ENCODE data around the gene IFITM1. TPM values are rescaled to one million over a fixed set of nuclear protein-coding genes. Genes with fewer than 3 reads are reported as not detected.
"Not testable (repeated sequence)": the region's sequence is repeated elsewhere in the genome, so short reads cannot be mapped to it uniquely, and the experiment has no call there.

Gene IFITM1
- polyA plus RNA-seq, 3 donors, result 26.0 to 49.5 (median 36.3) TPM

GRCh38 chr11:328012-328411 lies 14.2 kb downstream of the IFITM1 start:
- H4K20me1 ChIP-seq (ENCODE audit: insufficient read depth, low read length), result no peaks in the 10 kb centered on the region
- H3K4me3 ChIP-seq (replicated peaks in 1 of 3; ENCODE audit: low read depth in 2 of 3, low read length in 3 of 3), result no peak overlapping the region
- no peak overlapping the region for H3K9ac ChIP-seq (ENCODE audit: insufficient read depth, low read length, poor library complexity, severe bottlenecking)
- peaks cover 28 to 49% of the 10 kb centered on the region in 2 donors for H3K4me1 ChIP-seq (ENCODE audit: control insufficient read depth in 1 of 2, insufficient read depth in 2 of 2, low read length in 2 of 2)
- H3K4me1 Mint-ChIP-seq, result peaks cover 50% of the 10 kb centered on the region
- H3K4me3 Mint-ChIP-seq, result no peak overlapping the region
- H3K4me2 ChIP-seq (replicated peaks; ENCODE audit: extremely low read depth, low read length, poor library complexity, severe bottlenecking), result no peak overlapping the region
- no peak overlapping the region for H2AFZ ChIP-seq (ENCODE audit: insufficient read depth, low read depth, low read length, poor library complexity, severe bottlenecking)
- peaks cover 6 to 11% (median 9%) of the 10 kb centered on the region in 3 donors for H3K27me3 Mint-ChIP-seq (ENCODE audit: low read depth in 3 of 3)
- intact Hi-C loops (cut with micrococcal nuclease), result no loop called here
- H3K79me2 ChIP-seq (ENCODE audit: insufficient read depth, low read length), result no peaks in the 10 kb centered on the region
- peaks cover 7 to 19% of the 10 kb centered on the region in 2 donors for H3K9me3 ChIP-seq (replicated peaks in 1 of 2; ENCODE audit: control insufficient read depth in 1 of 2, insufficient read depth in 1 of 2, low read length in 2 of 2)
- WGBS (ENCODE audit: insufficient coverage), result 94% methylated on average over 11 of the region's 13 CpGs
- no peak for DNase-seq
- peaks cover 15 to 21% (median 18%) of the 10 kb centered on the region in 7 donors for H3K9me3 Mint-ChIP-seq
- peaks cover 2 to 3% of the 10 kb centered on the region in 2 donors for H3K36me3 Mint-ChIP-seq
- TF ChIP-seq CTCF (IDR thresholded peaks at IDR 0.05), result no peak
- H3K36me3 ChIP-seq (replicated peaks in 1 of 2; ENCODE audit: control insufficient read depth in 1 of 2, insufficient read depth in 2 of 2, low read length in 2 of 2), result no peaks in the 10 kb centered on the region
- peak overlapping the region in 2 of 7 donors; percentile 46 to 75 for H3K27ac Mint-ChIP-seq
- no peaks in the 10 kb centered on the region for H3K27me3 ChIP-seq (ENCODE audit: control insufficient read depth in 2 of 2, insufficient read depth in 2 of 2, low read length in 2 of 2)
- H3K27ac ChIP-seq (ENCODE audit: low read depth in 1 of 2, low read length in 2 of 2), result no peak overlapping the region

GRCh38 chr11:328516-329100 lies 14.8 kb downstream of the IFITM1 start:
- H3K4me3 ChIP-seq (replicated peaks in 1 of 3; ENCODE audit: low read depth in 2 of 3, low read length in 3 of 3); H3K27ac ChIP-seq (ENCODE audit: low read depth in 1 of 2, low read length in 2 of 2); DNase-seq; H3K9ac ChIP-seq (ENCODE audit: insufficient read depth, low read length, poor library complexity, severe bottlenecking); intact Hi-C loops (cut with micrococcal nuclease); H3K27me3 ChIP-seq (ENCODE audit: control insufficient read depth in 2 of 2, insufficient read depth in 2 of 2, low read length in 2 of 2); H3K4me2 ChIP-seq (replicated peaks; ENCODE audit: extremely low read depth, low read length, poor library complexity, severe bottlenecking); H3K36me3 Mint-ChIP-seq; H2AFZ ChIP-seq (ENCODE audit: insufficient read depth, low read depth, low read length, poor library complexity, severe bottlenecking); H3K79me2 ChIP-seq (ENCODE audit: insufficient read depth, low read length); H3K36me3 ChIP-seq (replicated peaks in 1 of 2; ENCODE audit: control insufficient read depth in 1 of 2, insufficient read depth in 2 of 2, low read length in 2 of 2); H4K20me1 ChIP-seq (ENCODE audit: insufficient read depth, low read length); H3K27ac Mint-ChIP-seq; H3K4me3 Mint-ChIP-seq: not testable (repeated sequence)
- H3K4me1 Mint-ChIP-seq, result peaks cover 50% of the 10 kb centered on the region
- peaks cover 15 to 24% (median 21%) of the 10 kb centered on the region in 7 donors for H3K9me3 Mint-ChIP-seq
- Histone ChIP-seq H3K4me1 (ENCODE audit: control insufficient read depth in 1 of 2, insufficient read depth in 2 of 2, low read length in 2 of 2) (peaks cover 28 to 49% of the 10 kb centered on the region in 2 donors), H3K9me3 (replicated peaks in 1 of 2; ENCODE audit: control insufficient read depth in 1 of 2, insufficient read depth in 1 of 2, low read length in 2 of 2) (peaks cover 7 to 23% of the 10 kb centered on the region in 2 donors)
- 95% methylated on average over 6 of the region's 15 CpGs for WGBS (ENCODE audit: insufficient coverage)
- peaks cover 6 to 11% (median 9%) of the 10 kb centered on the region in 3 donors for H3K27me3 Mint-ChIP-seq (ENCODE audit: low read depth in 3 of 3)
